DMS114 treated with DMSO at 0.1 percent for 48 hours (cell line): ENCODE measurements around the gene PDE6D.
"Not testable (repeated sequence)": the region's sequence is repeated elsewhere in the genome, so short reads cannot be mapped to it uniquely, and the experiment has no call there.

Source experiments
- DNase-seq: peaks from one replicate; lab custom pipeline; 2025; ENCODE audit not compliant: unreplicated experiment; lab: John Stamatoyannopoulos, UW

The PDE6D gene

GRCh38 chr2:231720987-231721966 is 59.8 kb downstream of the PDE6D start:
- no peak for DNase-seq

GRCh38 chr2:231720292-231720986 is 60.6 kb downstream of the PDE6D start:
- DNase-seq, result no peak

- no peak for DNase-seq
These were observed 62.3 kb downstream of the PDE6D start for GRCh38 chr2:231718799-231719198.

DNA sequence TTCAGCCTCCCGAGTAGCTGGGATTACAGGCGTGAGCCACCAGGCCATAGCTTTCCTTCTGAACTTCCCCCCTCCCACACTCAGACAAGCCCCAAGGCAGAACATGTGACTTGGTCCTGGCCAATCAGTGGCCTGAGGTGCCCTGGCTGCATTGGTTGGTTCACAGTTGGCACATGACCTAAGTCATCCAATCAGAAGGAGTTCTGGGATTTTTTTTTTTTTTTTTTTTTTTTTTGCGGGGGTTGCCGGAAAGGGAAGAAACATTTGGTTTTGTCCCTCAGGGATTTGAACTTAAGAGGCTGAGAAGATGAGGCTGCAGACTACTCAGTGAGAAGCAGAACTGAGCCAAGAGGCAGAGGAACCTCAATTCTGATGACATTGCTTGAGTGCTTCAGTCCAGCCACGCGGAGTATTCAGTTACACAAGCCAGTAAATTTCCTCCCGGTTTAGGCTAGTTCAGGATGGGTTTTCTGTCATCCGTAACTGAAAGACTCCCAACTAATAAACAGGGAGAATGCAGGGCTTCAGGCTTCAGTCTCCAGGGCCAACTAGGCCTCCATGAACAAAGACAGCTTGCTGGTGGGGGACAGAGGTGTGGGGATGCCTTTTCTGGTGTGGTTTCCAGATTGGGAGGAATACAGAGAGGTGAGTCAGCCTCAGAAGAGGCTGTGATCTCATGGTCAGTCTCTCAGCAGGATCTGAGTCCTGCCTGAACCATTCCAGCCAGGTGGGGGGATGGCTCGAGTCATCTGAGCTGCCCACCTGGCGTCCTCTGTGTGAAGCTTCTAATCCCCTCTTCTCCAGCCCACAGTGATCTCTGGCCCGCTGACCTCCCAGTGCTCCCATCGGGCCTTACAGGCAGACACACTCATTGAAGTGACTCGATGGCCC is 63.6 kb downstream of the PDE6D start:
- no peak for DNase-seq

GRCh38 chr2:231716666-231717280 is 64.3 kb downstream of the PDE6D start:
- DNase-seq, result no peak

GRCh38 chr2:231715988-231716616 is 65.0 kb downstream of the PDE6D start:
- DNase-seq, result no peak

DNA sequence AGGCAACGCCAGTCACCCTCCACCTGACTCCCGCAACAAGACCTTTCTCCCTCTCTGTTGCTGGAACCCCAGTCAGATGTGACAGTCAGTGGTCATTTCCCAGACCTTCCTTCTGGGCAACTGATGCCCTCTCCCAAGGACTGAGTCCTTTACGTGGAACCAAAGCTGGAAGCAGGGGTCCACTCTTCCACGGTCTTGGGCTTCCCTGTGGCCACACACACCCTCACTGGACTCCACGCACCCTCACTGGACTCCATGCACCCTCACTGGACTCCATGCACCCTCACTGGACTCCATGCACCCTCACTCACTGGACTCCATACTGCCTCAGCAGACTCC is 65.6 kb downstream of the PDE6D start:
- DNase-seq, result no peak

DNA sequence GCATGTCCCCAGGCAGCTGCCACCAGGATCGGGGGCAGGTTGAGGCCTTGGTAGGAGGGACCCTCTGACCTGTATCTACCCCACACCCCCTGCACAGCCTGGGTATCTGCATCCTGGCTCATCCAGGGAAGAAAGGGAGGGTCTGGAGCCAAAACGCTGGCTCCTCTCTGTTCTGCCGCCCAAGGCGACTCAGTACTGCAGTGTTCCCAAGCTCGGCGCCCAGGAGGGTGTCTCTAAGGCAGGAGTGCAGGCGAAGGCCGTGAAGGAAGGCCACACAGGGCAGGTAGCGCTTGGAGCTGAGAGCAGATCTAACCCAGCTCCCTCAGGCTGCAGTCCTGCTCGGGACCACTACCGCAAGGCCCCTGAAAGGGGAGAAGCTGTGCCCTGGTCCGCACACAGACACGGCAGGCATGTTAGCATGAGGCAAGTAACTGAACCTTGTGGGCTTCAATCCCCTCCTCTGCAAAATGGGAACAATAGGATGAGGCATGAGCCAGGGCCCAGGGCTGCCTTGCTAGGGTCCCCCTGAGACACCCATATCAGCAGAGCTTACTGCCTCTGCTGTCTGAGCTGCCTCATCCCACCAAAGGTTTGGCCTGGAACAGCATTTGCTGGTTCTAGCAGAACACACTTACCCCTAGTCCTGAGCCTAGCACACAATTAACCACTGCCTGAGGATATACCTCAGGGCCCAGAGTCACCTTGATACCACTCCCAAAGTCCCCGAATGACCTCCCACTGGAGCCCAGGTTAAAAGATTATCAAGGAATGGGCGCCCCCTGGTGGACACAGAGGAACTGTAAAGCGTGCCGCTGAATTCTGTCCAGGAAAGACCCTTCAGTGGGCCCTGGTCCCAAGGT is 66.2 kb downstream of the PDE6D start:
- peak; percentile 26 for DNase-seq

- DNase-seq, result peak; percentile 70
These were observed 67.1 kb downstream of the PDE6D start for GRCh38 chr2:231713730-231714638.

- DNase-seq, result not testable (repeated sequence)
These were observed 67.7 kb downstream of the PDE6D start for GRCh38 chr2:231713406-231713729.

DNA sequence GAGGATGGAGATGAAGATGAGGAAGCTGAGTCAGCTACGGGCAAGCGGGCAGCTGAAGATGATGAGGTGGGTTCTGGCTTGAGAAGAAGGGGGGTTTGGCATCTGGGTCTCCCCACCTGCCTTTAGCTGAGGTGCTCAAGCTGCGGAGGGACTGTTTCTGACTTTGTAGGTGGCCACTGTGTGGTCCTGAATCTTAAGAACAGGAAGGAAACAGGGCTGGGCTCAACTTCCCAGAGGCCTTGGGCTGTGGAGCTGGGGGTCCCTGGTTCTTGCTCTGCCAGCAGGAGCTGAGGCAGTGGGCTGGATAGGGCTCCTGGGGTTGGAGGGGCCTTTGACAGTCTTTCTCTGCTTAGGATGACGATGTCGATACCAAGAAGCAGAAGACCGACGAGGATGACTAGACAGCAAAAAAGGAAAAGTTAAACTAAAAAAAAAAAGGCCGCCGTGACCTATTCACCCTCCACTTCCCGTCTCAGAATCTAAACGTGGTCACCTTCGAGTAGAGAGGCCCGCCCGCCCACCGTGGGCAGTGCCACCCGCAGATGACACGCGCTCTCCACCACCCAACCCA is 68.5 kb downstream of the PDE6D start:
- DNase-seq, result not testable (repeated sequence)

GRCh38 chr2:231711677-231712450 is 69.2 kb downstream of the PDE6D start:
- DNase-seq, result no peak

- no peak for DNase-seq
These were observed 70.0 kb downstream of the PDE6D start for GRCh38 chr2:231710799-231711676.

DNA sequence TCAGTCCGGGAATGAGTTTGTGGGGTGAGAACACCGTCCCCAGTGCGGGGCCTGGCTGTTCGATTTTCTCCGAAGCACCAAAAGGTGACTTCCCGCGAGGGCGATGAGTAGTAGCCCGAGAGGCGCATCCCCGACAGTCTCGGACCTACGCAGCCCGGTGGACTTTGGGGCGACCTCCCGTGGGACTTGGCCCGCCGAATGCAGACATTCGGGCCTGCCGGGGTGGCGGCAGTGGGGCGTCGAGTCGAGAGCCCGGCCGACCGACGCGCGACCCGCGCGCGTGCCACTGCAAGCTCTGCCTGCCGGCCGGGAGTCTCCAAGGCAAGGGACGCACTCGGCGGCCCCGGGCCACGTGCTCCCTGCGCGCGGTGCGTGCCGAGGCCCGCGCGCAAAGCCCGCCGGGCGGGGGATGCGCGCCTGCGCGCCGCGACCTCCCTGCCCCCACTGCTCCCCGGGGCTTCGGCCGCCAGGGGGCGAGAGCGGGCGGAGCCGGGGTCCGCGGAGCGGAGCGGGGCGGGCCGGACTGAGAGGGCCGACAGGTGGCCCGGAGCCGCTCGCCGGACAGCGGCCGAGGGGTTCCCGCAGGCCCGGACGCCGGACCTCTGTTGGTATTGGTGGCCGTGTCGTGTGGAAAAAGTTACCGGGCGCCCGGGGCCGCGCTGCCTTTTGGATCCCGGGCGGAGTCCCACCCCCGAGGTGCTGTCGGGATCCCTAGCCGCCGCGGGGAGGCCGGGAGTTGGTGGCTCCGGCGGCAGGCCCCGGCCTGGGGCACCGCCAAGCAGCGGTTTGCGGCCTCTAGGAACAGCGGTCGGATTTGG is 70.9 kb downstream of the PDE6D start:
- peak; percentile 22 for DNase-seq

GRCh38 chr2:231709636-231709980 is 71.5 kb downstream of the PDE6D start:
- no peak for DNase-seq
